Measurements from ENCODE around the gene MYL12B.
A peak's percentile ranks its signal among the peaks of the same experiment; 100 is the strongest.

MYL12B gene

DNA sequence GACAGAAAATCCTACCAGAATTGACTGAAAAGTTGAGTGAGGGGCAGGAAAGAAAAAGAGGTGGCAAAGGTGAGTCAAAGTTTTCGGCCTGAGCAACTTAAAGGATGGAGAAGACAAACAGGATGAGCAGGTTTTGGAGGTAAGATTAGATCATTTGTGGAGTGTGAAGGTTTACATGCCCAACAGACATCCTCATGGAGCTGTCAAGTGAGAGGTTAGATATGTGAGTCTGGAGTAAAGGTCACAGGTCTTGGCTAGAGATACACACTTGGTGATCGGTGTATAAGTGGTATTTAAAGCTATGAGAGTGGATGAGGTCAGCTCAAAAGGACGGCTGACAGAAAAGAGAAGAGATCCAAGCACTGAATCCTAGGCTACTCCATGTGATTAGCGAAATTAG, 25.5 kb upstream of the MYL12B start:
- DNase-seq, result no peak

DNA sequence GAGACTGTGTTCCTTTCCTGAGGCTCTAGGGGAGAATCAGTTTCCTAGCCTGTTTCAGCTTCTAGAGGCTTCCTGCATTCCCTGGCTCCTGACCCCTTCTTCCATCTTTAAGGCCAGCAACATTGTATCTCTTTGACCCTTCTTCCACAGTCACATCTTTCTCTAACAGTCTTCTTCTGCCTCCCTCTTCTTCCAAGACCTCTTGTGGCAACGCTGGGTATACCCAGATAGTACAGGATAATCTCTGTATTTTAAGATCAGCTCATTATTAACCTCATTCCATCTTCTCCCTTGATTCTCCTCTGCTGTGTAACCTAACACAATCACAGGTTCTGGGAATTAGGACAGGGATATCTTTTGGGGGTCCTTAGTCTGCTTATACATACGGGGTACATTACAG, 23.2 kb upstream of the MYL12B start:
- no peak for DNase-seq

DNA sequence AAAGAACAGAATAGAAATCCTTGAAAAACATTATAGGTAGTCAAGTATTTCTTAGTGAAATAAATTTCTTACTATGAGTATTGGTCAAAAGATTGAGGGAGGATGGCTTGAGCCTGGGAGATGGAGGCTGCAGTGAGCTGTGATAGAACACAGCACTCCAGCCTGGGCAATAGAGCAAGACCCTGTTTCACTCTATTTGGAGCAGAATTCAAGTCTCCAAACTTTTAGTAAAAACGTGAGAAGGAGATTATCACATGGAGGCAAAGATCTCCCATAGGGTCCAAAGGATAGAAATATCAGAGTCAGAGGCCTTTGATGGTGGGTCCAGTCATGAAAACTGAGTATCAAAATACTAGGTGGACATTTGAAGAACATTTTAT, 16.8 kb upstream of the MYL12B start:
- no peak for DNase-seq

DNA sequence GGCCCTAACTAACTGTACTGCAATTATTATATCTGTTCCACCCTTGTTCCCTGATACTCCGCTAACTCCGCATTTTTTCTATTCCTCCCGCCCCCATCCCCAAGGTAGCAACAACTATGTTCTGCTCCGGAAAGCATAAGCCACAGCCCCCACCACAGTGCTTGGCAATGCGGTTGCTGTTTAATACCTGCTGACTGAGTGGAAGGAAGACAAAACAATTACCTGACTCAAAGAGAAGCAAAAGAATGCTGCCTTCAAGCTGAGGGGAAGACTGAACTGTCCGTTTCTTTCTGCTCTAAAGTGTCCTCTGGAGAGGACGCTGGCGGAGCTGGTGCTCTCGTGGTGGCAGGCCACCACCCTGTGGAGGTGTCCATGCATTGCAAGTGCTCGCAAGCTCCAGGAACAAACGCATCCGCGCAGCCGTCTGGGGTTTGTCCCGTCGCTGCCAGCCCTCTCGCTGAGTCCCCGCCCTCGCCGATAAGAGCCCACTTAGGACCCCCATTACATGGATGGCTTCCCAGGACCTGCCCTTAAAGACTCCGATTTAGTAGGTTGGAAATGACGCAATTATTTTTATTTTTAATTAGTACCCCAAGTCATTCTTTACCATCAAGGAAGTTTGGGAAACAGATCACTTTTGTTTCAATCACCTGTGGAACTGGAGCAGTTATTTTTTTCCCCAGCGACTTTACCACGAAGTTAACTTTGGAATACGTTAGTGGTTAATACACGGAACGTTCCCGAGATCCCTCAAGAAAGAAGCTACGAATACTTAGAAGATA, 15.9 kb upstream of the MYL12B start:
- DNase-seq, result peak; percentile 87

DNA sequence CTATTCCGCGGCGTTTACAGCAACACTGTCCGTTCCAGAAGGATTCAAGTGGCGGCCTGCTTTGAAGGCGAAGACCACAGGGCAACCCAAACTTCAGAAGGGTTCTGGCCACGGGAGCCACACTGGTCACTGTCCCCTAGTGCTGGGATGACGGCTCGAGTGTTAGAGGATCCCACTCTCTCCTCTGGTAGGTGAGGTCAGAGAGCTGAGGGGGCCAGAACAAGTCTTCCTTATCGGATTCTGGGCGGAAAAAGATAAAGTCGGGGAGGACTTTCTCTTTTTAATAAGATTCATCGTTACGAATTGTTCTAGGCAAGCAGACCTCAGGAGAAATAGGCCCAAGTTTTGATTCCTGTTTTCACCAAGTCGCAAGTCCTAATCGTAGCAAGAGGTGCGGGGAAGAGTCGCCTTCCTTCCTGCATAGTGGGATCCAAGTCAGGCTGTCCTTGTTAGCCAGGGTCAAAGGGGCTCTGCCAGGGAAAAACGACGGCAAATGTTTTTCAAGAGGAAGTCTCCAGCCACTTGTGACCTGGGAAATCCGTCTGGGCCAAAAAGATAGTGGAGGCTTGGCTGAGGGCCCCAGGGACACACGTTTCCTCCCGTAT, 15.2 kb upstream of the MYL12B start:
- DNase-seq, result peak; percentile 55

DNA sequence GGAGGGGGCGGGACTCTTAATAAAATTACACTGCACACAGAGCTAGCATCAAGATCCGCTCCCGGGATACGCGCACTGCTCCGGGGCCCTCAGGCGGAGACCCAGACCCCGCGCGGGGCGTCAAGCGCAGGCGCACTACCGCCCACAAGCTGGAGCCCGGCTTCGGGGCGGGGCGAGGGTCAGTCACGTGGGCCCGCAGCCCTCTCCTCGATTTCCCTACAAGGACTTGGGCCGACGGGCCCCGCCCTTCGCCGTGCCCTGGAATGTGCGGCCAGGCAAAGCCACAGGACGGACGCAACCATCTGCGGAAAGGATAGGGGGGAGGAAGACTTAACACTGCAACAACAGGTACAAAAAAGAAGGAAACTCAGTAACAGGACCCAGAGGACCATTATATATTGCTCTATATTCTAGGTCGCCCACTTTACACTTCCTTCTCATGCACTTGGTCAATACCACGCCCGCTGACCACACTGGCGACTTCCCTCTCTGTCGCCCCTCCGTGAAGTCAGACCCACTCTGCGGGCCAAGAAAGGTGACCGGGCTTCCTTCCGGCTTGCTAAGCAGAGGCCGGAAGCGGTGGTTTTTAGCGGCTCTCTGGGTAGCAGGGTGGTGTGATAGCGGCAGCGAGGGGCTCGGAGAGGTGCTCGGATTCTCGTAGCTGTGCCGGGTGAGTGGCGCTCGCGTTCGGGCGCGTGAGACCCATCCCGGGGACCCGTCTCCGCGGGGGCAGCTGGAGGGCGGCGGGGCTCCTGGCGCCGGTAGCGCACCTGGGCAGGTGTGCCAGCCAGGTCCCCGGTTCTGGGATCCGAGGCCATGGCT, 14.5 kb upstream of the MYL12B start, which contains the start of gene MYL12A:
Gene MYL12A (plus strand): TSS at position 562 of the 822 bp plus-strand sequence. CDS start 5,447 bp downstream, outside the sequence.
- peak; percentile 97 for DNase-seq

DNA sequence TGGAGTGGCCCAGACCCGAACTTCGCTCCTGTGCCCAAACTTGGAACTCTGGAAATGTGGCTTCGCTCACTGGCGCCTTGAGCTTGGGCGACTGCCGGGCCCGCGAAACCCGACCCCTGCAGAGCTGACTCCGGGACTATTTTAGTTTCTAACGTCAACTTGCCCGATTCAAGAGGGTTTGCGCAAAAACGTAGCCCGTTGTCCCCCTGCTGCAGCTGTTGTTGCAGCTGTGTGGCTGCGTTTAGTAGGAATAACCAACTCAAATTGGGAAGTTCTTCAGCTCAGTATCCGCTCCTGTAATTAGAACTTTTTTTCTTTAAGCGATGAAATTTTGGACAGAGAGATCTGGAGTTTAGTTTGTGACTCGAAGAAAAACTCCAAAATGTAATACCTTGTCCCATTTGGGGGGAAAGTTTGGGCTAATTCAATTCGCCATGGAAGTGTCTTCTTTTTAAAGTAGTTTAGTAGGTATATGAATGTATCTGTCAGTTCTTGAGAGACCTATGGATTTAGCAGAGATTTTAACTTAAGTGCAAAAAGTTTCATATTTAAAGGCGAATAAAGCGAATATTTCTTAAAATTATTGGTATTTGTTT, 13.8 kb upstream of the MYL12B start:
- no peak for DNase-seq

DNA sequence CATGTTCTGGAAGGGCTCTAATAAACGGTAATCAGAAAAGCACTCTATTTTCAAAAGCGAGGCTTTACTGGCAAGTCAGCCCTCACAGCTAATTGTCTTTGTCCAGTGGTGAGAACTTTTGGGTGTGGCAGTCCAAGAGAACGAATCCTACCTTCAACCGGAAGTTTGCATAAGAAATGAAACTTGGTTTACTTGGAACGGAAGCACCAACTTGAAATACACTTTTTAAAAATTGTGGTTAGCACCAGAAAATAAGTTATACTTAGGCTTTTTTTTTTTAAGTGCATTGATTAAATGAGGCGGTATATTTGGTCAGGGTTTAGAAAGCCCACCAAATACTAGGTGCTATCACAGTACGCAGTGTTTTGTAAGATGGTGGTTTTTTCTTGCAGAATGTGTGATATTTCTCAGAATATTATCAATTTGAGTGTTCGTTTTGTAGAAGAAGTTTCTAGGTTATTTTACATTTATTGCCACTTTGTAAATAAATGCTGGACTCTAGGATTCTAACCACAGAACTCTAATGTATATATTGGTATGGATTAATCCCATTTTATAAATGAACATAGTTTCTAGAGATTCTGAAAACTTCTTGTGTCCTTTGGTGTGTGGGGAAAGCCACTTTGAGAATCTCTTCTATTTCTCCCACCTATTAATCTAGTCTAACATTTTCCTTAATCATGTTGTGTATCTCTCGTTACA, 13.1 kb upstream of the MYL12B start:
- no peak for DNase-seq

DNA sequence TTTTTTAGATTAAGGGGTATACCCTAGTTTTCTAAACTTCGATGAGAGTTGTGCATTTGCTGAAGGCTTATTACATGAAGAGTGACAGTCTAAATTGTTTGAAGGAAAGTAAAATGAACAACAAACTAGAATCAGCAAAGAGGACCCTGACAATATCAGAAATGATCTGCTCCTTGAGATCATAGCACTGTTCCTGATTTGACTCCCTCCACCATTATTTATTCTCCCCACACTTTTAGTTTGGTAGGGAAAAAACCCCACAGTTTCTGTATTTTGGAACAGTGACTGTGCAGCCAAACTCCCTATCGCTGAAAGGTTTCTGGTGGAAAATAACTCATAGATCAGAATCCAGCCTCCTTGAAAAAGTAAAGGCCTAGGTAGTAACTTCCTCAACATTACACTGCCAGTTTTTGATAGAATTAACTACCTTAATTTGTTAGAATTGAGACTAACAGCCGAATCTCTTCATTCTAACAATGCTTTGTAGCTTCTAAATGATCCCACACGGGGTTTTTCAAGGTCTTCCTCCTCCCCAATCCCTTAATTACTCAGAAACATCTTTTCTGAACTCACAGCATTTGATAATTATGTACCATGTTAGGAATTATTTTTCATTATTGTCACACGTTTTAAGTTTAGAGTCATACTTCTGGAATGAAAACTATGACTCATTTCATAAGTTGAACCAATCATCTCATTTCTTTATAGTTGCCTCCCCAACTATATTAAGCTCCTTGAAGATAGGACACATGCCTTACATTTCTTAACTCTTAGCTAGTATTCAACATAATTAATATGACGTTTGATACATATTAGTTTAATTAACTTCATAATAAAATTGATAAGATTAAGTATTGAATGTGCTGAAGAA, 11.5 kb upstream of the MYL12B start:
- no peak for DNase-seq

DNA sequence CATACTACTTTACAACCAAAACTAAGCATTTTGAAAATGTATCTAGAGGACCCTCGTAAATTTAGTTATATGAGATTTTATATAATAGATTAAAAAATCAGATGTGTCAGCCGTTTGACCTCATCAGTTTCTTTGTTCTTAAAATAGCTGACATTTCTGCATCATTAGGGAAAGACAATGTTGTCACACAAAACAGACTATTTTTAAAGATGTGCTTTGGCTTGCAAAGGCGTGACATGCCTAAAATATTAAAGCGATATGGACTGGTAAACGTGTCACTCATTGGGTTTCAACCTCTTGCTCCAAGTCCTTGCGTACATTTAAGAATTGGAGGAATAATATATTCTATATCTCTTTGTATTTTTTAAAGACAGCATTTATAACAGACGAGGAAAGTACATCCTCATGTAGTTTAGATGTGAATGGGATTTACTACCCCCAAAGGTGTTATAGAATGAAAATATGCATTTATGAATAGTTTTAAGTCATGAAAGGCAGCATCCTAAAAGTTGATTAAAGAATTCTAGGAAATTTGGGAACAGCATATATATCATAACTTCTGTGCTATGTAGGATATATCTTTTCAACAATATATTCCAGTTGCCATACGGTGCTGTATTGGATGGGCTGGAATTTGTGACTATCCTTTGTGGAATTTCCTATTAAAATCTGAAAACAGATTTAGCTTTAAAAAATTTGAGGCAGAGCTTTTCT, 10.5 kb upstream of the MYL12B start:
- no peak for DNase-seq

DNA sequence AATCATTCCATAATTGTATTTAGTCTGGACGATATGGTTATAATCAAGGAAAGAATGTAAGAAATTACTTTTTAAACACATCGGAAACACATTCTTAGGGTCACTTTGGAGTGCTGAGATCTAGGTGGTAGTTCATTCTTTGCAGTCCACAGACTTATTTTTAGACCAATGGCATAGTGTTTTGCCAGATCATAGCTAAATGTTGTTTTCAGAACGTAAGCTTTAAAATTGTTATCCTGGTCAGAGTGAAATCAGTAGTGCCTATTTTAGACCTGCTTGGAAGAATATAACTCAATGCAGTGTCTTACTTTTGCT, 10.0 kb upstream of the MYL12B start:
- DNase-seq, result no peak

DNA sequence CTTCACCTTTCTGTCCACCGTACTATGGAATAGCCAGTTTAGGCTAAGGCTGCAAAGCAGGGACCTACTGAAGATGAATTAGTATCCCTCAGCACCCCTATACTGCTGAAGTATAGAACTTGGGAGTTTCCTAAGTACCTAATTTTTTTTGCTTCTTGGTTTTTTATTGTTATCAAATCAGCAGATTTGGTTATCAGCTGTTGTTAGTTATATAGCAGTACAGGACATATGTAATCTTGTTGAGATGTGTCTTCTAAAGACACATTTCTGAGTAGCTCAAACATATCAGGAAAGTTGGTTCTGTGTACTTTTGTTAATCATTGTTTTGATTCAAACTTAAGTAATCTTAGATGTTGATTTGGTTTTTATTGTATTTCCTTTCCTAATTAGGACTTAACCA, 9.1 kb upstream of the MYL12B start:
- no peak for DNase-seq

DNA sequence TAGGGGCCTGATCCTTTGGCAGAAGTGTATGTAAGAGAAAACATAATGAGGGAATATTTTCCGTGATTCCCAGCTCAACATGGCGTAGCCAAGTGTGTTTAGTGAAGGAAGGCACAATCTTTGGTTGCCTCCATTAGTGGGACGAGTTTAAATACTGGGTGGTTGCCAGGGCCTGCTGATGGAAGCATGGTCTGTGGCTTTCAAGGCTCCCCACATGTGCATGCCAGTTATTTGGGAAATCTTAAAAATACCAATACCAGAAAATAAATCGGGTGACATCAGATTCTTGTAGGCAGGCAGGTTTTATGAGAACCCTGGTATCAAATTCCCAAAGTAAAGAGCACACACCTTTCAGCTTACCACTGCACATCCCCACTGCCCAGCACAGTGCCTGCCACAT, 7.2 kb upstream of the MYL12B start:
- no peak for DNase-seq

DNA sequence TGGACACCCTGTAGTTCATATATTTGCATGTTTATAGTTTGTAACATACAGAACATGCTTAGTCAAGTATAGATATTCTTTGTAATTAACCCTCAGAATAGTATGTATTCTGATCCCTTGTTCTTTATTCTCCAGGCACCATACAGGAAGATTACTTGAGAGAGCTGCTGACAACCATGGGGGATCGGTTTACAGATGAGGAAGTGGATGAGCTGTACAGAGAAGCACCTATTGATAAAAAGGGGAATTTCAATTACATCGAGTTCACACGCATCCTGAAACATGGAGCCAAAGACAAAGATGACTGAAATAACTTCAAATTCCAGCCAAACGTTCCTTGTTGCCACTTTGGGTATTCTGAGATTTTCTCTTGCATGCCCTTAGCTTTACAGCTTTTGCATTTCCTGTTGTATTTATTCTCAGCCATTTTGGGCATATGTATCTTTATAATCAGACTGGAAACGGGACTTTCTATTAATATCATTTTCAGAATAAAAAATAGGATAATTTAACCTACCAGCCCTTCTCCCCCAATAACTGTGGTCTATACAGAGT, 6.2 kb upstream of the MYL12B start:
- no peak for DNase-seq

DNA sequence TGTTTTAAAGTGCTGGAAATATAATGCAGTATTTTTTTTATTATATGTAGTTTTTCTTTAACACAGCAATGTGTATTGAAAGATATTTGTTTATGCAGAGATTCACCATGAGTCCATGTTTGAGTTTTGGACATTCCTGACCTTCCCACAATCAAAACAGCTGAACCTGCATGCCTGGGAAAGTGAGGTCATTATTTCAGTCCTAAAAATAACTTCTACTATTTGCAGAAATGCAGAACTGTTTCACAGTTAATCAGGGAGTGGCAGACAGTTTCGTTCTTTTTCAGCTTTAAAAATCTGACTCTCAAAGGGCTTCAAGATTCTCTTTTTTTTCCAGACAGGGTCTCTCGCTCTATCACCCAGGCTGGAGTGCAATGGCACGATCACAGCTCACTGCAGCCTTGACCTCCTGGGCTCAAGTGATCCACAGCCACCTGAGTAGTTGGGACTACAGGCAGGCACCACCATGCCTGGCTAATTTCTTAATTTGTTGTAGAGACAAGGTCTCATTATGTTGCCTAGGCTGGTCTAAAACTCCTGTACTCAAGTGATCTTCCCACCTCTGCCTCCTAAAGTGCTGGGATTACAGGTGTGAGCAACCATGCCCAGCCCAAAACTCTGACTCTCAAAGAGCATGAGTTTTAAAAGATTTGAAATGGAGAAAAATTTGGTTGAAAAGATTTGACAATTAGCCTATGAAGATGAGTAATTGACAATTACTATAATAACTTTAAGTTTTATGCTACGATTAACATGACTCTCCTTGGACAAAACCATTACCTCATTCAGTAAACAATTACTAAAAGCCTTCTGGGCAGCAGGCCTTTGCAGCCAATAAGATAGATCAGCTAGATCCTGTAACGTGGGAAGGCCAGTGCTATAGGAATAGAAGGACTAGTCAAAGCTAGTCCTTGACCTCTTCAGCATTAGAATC, 5.0 kb upstream of the MYL12B start:
- DNase-seq, result no peak

DNA sequence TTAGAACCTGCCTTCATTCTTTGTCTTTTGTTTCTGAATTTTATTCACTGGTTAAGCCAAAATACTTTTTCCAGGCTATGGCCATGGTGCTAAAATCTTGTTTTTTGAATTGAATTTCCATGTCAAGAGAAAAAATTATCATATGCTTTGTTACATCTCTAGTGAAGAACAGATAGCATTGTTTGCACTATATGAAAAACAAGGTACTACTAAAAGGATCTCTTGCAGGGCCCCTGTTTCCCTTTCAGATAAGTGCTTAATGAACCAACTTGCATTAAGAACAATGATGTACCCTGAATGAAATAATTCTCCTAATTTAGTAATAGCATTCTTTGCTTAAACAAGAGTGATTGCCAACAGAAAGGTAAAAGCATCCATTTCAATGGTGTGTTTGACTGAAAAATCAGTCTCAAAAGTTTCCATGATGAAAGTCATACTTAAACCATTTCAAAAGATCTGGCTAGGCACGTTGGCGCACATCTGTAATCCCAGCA, 4.3 kb upstream of the MYL12B start:
- no peak for DNase-seq

DNA sequence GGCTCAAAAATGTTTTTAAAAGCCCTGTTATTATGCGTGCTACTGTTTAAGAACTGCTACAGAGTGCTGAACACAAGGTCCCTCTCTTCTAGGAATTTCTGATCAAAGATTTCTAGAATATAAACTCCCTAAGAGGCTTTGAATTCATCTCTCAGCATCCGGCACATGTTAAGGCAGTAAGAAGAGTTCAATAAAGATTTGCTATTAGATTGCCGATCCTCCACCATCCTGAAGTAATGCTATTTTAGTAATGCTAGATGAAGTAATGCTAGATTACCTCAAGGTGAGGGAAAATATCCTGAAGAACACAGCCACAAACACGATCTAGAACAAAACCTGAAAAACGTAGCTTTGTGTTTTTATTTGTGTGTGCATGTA, 949 bp upstream of the MYL12B start:
- DNase-seq, result no peak

DNA sequence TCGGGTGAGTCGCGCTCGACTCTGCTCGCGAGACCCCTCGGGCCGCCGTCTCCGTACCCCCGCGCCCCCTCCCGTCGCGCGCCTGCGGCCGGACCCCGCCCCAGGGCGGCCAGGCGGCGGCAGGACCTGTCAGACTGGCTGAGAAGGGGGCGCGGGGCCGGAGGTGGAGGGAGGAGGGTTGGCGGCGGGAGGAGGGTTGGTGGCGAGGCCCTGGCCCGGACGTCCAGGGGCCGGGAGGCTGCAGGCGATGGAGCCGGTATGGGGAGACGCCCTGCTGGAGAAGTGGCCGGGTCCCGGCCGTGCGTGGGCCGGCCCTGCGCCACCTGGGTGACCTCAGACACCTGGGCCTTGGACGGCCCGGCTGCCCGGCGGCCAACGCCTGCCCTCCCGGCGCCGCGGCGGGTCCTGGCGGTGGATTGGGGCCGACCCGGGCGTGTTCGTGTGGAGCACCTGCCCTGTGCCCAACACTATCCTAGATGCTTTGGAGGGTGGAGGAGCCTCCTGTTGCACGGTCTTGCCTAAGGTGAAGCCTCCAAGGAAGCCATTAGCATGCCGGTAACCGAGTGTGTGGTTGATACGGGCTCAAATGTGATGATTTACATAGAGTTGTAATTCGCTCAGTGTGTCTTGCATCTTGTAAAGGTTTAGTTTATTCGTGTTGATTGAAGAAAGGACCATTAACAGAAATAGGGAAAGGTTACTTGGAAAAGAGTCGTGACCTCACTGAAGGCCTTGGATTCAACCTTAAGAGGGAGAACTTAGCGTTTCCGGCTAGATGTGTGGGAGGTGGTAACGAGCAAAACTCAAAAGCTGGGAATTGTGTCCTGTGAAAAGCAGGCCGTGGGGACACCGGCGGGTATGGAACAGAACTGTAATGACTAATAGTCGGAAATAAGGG, 550 bp downstream of the MYL12B start:
- DNase-seq, result peak; percentile 53

Measured in stimulated activated CD8-positive, alpha-beta memory T cell treated with anti-CD3 and anti-CD28 coated beads, Interleukin-4, amount 100 ng/mL, for 48 hours (primary cell).